ENCODE data around the gene PHACTR3.
"Not testable (repeated sequence)": the region's sequence is repeated elsewhere in the genome, so short reads cannot be mapped to it uniquely, and the experiment has no call there.

Gene PHACTR3

DNA sequence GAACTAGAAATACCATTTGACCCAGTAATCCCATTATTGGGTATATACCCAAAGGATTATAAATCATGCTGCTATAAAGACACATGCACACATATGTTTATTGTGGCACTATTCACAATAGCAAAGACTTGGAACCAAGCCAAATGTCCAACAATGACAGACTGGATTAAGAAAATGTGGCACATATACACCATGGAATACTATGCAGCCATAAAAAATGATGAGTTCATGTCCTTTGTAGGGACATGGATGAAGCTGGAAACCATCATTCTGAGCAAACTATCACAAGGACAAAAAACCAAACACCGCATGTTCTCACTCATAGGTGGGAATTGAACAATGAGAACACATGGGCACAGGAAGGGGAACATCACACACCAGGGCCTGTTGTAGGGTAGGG, 252.2 kb downstream of the PHACTR3 start:
- H3K4me3 ChIP-seq (ENCODE audit: insufficient read depth, low read depth, low read length); H3K36me3 ChIP-seq (ENCODE audit: control insufficient read depth, insufficient read depth, low read length); H3K4me1 ChIP-seq (ENCODE audit: control insufficient read depth, insufficient read depth, low read length); H3K27ac ChIP-seq (ENCODE audit: insufficient read depth, low read depth, low read length, poor library complexity, severe bottlenecking); H3K27me3 ChIP-seq (ENCODE audit: control insufficient read depth, insufficient read depth, low read length, poor library complexity, severe bottlenecking); H3K9me3 ChIP-seq (ENCODE audit: control insufficient read depth, low read length): not testable (repeated sequence)
- 83 to 100% methylated on average over 1 of the region's 1 CpG for WGBS, 2 experiments

DNA sequence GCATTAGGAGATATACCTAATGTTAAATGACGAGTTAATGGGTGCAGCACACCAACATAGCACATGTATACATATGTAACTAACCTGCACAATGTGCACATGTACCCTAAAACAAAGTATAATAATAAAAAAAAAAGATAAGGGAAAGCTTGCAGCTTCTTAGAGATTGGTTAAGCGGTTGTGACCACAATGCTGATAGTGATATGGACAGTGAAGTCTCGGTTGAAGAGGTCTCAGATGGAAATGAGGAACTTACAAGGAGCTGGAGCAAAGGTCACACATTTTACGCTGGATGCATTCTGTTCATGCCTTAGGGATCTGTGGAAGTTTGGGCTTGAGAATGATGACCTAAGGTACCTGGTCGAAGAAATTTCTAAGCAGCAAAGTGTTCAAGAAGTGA, 252.6 kb downstream of the PHACTR3 start:
- H3K4me3 ChIP-seq (ENCODE audit: insufficient read depth, low read depth, low read length); H3K9me3 ChIP-seq (ENCODE audit: control insufficient read depth, low read length); H3K27me3 ChIP-seq (ENCODE audit: control insufficient read depth, insufficient read depth, low read length, poor library complexity, severe bottlenecking); H3K36me3 ChIP-seq (ENCODE audit: control insufficient read depth, insufficient read depth, low read length); H3K4me1 ChIP-seq (ENCODE audit: control insufficient read depth, insufficient read depth, low read length); H3K27ac ChIP-seq (ENCODE audit: insufficient read depth, low read depth, low read length, poor library complexity, severe bottlenecking): not testable (repeated sequence)
- WGBS, 2 experiments, result 81 to 90% methylated on average over 4 to 5 of the region's 5 CpGs

DNA sequence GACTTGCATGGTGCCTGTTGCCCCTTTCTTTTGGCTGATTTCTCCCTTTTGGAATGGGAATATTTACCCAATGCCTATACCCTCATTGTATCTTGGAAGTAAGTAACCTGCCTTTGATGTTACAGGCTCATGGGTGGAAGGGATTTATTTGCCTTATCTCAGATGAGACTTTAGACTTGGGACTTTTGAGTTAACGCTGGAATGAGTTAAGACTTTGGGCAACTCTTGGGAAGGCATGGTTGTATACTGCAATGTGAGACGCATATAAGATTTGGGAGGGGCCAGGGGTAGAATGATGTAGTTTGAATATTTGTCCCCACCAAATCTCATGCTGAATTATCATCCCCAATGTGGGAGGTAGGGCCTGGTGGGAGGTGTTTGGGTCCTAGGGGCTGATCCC, 253.6 kb downstream of the PHACTR3 start:
- Histone ChIP-seq H3K36me3 (ENCODE audit: control insufficient read depth, insufficient read depth, low read length) (no peaks in the 10 kb centered on the region), H3K27me3 (ENCODE audit: control insufficient read depth, insufficient read depth, low read length, poor library complexity, severe bottlenecking) (no peaks in the 10 kb centered on the region), H3K4me3 (ENCODE audit: insufficient read depth, low read depth, low read length) (no peak overlapping the region), H3K9me3 (ENCODE audit: control insufficient read depth, low read length) (no peaks in the 10 kb centered on the region), H3K27ac (ENCODE audit: insufficient read depth, low read depth, low read length, poor library complexity, severe bottlenecking) (no peak overlapping the region), H3K4me1 (ENCODE audit: control insufficient read depth, insufficient read depth, low read length) (no peaks in the 10 kb centered on the region)
- WGBS, 2 experiments, result 89 to 93% methylated on average over 2 of the region's 2 CpGs

DNA sequence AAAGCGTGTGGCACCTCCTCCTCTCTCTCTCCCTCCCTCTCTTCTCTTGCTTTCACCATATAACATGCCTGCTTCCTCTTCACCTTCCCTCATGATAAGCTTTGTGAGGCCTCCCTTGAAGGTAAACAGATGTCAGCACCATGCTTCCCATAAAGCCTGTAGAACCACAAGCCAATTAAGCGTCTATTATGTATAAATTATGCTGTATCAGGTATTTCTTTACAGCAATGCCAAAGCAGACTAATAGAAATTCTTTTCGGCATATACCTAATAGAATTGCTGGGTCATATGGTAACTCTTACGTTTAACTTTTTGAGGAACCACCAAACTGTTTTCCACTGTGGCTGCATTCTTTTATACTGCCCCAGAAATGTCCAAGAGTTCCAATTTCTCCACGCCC, 254.1 kb downstream of the PHACTR3 start:
- Histone ChIP-seq H3K27ac (ENCODE audit: insufficient read depth, low read depth, low read length, poor library complexity, severe bottlenecking) (no peak overlapping the region), H3K9me3 (ENCODE audit: control insufficient read depth, low read length) (no peaks in the 10 kb centered on the region), H3K4me3 (ENCODE audit: insufficient read depth, low read depth, low read length) (no peak overlapping the region), H3K36me3 (ENCODE audit: control insufficient read depth, insufficient read depth, low read length) (no peaks in the 10 kb centered on the region), H3K27me3 (ENCODE audit: control insufficient read depth, insufficient read depth, low read length, poor library complexity, severe bottlenecking) (no peaks in the 10 kb centered on the region), H3K4me1 (ENCODE audit: control insufficient read depth, insufficient read depth, low read length) (no peaks in the 10 kb centered on the region)
- 84 to 86% methylated on average over 3 to 5 of the region's 5 CpGs for WGBS, 2 experiments

DNA sequence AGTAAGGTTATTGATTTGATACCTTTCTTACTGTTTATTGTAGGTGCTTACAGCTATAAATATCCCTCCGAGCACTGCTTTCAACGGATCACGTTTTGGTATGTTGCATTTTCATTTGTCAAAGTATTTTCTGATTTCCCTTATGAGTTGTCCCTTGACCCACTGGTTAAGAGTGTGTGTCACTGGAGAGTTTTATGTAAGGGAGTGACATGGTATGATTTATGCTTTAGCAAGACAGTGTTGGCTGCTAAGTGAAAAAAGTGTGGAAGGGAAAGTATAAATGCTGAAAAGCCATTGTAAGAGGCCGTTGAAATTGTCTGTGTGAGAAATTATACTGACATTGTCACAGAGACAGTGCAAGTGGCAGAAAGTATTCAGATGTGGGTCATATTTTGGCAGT, 257.1 kb downstream of the PHACTR3 start:
- no peaks in the 10 kb centered on the region for H3K27me3 ChIP-seq (ENCODE audit: control insufficient read depth, insufficient read depth, low read length, poor library complexity, severe bottlenecking)
- no peak overlapping the region for H3K27ac ChIP-seq (ENCODE audit: insufficient read depth, low read depth, low read length, poor library complexity, severe bottlenecking)
- WGBS, 2 experiments, result 87 to 89% methylated on average over 4 of the region's 4 CpGs

DNA sequence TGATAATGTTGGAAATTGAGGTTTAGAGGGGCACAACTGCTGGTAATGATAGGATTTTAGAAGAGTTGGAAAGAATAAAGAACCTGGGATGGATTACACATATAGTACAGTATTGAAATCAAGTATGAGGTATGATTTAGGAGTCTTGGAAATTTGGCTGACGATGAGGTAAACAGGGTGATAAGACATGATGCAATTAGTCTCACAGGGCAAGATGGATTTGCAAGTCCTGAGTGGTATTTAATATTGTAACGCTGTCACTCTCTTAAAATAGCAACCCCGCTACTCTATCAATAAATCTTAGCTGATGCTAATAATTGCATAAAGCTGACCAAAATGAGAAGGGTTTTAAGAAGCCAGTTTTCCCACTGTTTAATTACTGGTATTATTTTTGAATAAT, 258.7 kb downstream of the PHACTR3 start:
- H3K4me3 ChIP-seq (ENCODE audit: insufficient read depth, low read depth, low read length), result no peak overlapping the region
- H3K36me3 ChIP-seq (ENCODE audit: control insufficient read depth, insufficient read depth, low read length), result no peaks in the 10 kb centered on the region
- no peaks in the 10 kb centered on the region for H3K27me3 ChIP-seq (ENCODE audit: control insufficient read depth, insufficient read depth, low read length, poor library complexity, severe bottlenecking)
- 81 to 87% methylated on average over 2 to 3 of the region's 3 CpGs for WGBS, 2 experiments
- no peaks in the 10 kb centered on the region for H3K4me1 ChIP-seq (ENCODE audit: control insufficient read depth, insufficient read depth, low read length)
- H3K9me3 ChIP-seq (ENCODE audit: control insufficient read depth, low read length), result no peaks in the 10 kb centered on the region
- no peak overlapping the region for H3K27ac ChIP-seq (ENCODE audit: insufficient read depth, low read depth, low read length, poor library complexity, severe bottlenecking)

More for the DNA sequence above, 257.1 kb downstream of the PHACTR3 start:
- Histone ChIP-seq H3K9me3 (ENCODE audit: control insufficient read depth, low read length) (no peaks in the 10 kb centered on the region), H3K4me3 (ENCODE audit: insufficient read depth, low read depth, low read length) (no peak overlapping the region), H3K4me1 (ENCODE audit: control insufficient read depth, insufficient read depth, low read length) (no peaks in the 10 kb centered on the region), H3K36me3 (ENCODE audit: control insufficient read depth, insufficient read depth, low read length) (no peaks in the 10 kb centered on the region)

DNA sequence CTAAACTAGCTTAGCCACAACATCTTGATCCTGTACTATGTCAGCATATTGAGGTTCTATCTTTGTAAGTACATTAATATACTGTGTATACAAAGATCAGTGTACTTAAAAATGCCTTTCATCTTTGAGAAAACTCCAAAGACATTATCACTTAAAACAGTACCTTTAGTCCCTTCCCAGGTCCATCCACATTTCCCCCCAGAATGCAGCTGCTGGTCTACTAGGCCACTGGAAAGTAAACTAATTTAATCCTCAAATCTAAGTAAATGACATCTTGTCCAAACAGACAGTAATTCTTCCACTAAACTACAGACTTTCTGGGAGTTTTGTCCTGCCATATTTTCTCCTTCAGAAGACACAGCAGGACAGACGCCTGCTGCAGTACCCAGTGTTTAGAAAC, 260.4 kb downstream of the PHACTR3 start:
- no peaks in the 10 kb centered on the region for H3K27me3 ChIP-seq (ENCODE audit: control insufficient read depth, insufficient read depth, low read length, poor library complexity, severe bottlenecking)
- no peaks in the 10 kb centered on the region for H3K36me3 ChIP-seq (ENCODE audit: control insufficient read depth, insufficient read depth, low read length)
- WGBS, 2 experiments, result 76 to 80% methylated on average over 1 of the region's 1 CpG
- H3K4me3 ChIP-seq (ENCODE audit: insufficient read depth, low read depth, low read length), result no peak overlapping the region
- no peaks in the 10 kb centered on the region for H3K9me3 ChIP-seq (ENCODE audit: control insufficient read depth, low read length)
- H3K27ac ChIP-seq (ENCODE audit: insufficient read depth, low read depth, low read length, poor library complexity, severe bottlenecking), result no peak overlapping the region
- no peaks in the 10 kb centered on the region for H3K4me1 ChIP-seq (ENCODE audit: control insufficient read depth, insufficient read depth, low read length)

DNA sequence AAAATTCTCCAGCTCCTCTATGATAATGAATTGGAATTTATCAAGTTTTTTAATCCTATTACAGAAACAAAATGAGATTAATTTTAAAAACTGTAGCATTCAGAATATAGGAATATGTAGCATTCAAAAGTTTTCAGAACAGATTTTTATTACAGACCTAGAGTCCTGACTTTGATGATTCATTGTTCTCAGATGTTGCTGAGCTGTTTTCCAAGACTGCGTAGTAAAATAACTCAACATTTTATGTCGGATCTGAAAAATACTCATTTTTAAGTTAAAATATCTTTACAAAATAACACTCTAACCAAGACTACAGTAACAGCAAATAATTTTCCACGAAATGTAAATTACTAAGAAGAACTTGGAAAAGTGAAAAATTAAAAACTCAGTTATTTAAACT, 262.0 kb downstream of the PHACTR3 start:
- Histone ChIP-seq H3K27ac (ENCODE audit: insufficient read depth, low read depth, low read length, poor library complexity, severe bottlenecking) (no peak overlapping the region), H3K36me3 (ENCODE audit: control insufficient read depth, insufficient read depth, low read length) (no peaks in the 10 kb centered on the region), H3K4me3 (ENCODE audit: insufficient read depth, low read depth, low read length) (no peak overlapping the region), H3K9me3 (ENCODE audit: control insufficient read depth, low read length) (no peaks in the 10 kb centered on the region), H3K27me3 (ENCODE audit: control insufficient read depth, insufficient read depth, low read length, poor library complexity, severe bottlenecking) (no peaks in the 10 kb centered on the region), H3K4me1 (ENCODE audit: control insufficient read depth, insufficient read depth, low read length) (no peaks in the 10 kb centered on the region)
- 85 to 100% methylated on average over 2 to 3 of the region's 3 CpGs for WGBS, 2 experiments

DNA sequence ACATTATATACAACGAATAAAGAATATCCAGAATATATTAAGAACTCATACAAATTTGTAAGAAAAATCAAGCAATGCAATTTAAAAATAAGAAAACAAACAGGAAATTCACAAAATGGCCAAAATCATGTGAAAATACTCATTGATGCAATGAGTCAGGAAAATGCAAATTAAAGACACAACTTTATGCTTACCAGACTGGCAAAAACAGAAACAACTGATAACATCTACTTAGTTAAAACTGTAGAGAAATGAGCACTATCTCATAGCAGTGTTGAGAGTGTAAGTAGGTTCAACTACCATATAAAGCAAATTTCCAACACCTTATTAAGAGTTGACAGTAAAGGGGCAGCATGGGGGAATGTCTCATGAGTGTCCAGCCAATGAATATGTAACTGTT, 266.8 kb downstream of the PHACTR3 start:
- H3K4me1 ChIP-seq (ENCODE audit: control insufficient read depth, insufficient read depth, low read length), result no peaks in the 10 kb centered on the region
- no peak overlapping the region for H3K4me3 ChIP-seq (ENCODE audit: insufficient read depth, low read depth, low read length)
- H3K36me3 ChIP-seq (ENCODE audit: control insufficient read depth, insufficient read depth, low read length), result no peaks in the 10 kb centered on the region
- H3K9me3 ChIP-seq (ENCODE audit: control insufficient read depth, low read length), result no peaks in the 10 kb centered on the region
- no peaks in the 10 kb centered on the region for H3K27me3 ChIP-seq (ENCODE audit: control insufficient read depth, insufficient read depth, low read length, poor library complexity, severe bottlenecking)
- WGBS, 2 experiments, result no CpG with 5 or more reads among the region's 1 CpG
- no peak overlapping the region for H3K27ac ChIP-seq (ENCODE audit: insufficient read depth, low read depth, low read length, poor library complexity, severe bottlenecking)

DNA sequence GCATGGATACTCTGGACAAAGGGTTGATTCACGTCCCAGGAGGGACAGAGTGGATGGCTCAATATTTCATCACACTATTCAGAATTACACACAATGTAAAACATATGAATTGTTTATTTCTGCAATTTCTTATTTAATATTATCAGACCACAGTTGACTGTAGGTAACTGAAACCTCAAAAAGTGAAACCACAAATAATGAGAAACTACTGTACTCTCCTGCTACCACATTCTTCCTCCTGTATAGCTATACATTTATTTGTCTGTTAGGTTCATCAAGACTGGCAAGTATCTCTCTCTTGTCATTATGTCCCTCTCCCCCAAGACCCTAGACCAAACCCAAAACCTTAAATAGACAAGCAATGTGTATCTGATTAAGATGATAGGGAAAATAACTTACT, 269.1 kb downstream of the PHACTR3 start:
- Histone ChIP-seq H3K36me3 (ENCODE audit: control insufficient read depth, insufficient read depth, low read length) (no peaks in the 10 kb centered on the region), H3K27me3 (ENCODE audit: control insufficient read depth, insufficient read depth, low read length, poor library complexity, severe bottlenecking) (no peaks in the 10 kb centered on the region), H3K27ac (ENCODE audit: insufficient read depth, low read depth, low read length, poor library complexity, severe bottlenecking) (no peak overlapping the region), H3K4me1 (ENCODE audit: control insufficient read depth, insufficient read depth, low read length) (no peaks in the 10 kb centered on the region), H3K9me3 (ENCODE audit: control insufficient read depth, low read length) (no peaks in the 10 kb centered on the region), H3K4me3 (ENCODE audit: insufficient read depth, low read depth, low read length) (no peak overlapping the region)
- 75% methylated on average over 1 of the region's 1 CpG; no CpG with 5 or more reads in 1 of the 2 experiments for WGBS, 2 experiments

DNA sequence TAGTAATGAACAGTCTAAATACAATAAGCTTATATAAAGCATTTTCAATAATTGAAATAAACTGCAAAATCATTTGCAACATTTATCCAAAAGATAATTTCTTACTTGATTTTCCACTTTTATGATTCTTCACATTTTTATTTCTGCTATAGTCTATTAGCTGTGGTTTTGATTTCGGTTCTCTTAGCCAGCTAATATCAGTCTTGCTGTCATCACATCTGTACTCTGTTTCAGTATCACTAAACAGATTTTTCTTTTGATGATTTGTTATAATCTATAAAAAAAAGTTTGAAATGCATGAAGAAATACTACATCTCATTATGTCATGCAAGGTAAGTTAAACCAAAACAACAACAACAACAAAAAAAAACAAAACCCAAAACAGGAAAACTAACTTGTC, 275.9 kb downstream of the PHACTR3 start:
- Histone ChIP-seq H3K4me1 (ENCODE audit: control insufficient read depth, insufficient read depth, low read length) (no peaks in the 10 kb centered on the region), H3K36me3 (ENCODE audit: control insufficient read depth, insufficient read depth, low read length) (no peaks in the 10 kb centered on the region), H3K27ac (ENCODE audit: insufficient read depth, low read depth, low read length, poor library complexity, severe bottlenecking) (no peak overlapping the region), H3K27me3 (ENCODE audit: control insufficient read depth, insufficient read depth, low read length, poor library complexity, severe bottlenecking) (no peaks in the 10 kb centered on the region), H3K9me3 (ENCODE audit: control insufficient read depth, low read length) (no peaks in the 10 kb centered on the region), H3K4me3 (ENCODE audit: insufficient read depth, low read depth, low read length) (no peak overlapping the region)
- no CpG with 5 or more reads among the region's 1 CpG for WGBS, 2 experiments

Data from ectodermal cell (in vitro differentiated cells).